ENCODE data around the gene LINGO1.

GRCh38 chr15:77610731-77611130 is 22.0 kb downstream of the LINGO1 start:
- TF ChIP-seq CTCF (IDR thresholded peaks at IDR 0.05) (no peak), POLR2A (IDR thresholded peaks at IDR 0.05) (no peak)
